AG04449 (cell line): ENCODE data around the gene BET1L.
"Not testable (repeated sequence)": the region's sequence is repeated elsewhere in the genome, so short reads cannot be mapped to it uniquely, and the experiment has no call there.

Experiments
- CTCF ChIA-PET: fragments of 350-600 bp; formaldehyde crosslinking; extraction: SDS; loops from one replicate; lab custom pipeline; 2021; ENCODE audit warnings: antibody characterized with exemption; lab: Yijun Ruan, JAX
- POLR2A ChIA-PET: fragments of 400-600, 350-600 bp; formaldehyde crosslinking; extraction: SDS; loops from one replicate; lab custom pipeline; 2020; ENCODE audit warnings: antibody characterized with exemption, inconsistent platforms; lab: Yijun Ruan, JAX
- DNase-seq: peaks from one replicate; pipeline ENCODE4 v3.0.0-alpha.2; 2010; ENCODE audit warnings: low read depth, low spot score
- H3K4me3 ChIP-seq: 2 replicates; pipeline ENCODE4 v1.5.1; 2011; ENCODE audit warnings: low read depth, mild to moderate bottlenecking, control low read depth, low read length

The BET1L gene

DNA sequence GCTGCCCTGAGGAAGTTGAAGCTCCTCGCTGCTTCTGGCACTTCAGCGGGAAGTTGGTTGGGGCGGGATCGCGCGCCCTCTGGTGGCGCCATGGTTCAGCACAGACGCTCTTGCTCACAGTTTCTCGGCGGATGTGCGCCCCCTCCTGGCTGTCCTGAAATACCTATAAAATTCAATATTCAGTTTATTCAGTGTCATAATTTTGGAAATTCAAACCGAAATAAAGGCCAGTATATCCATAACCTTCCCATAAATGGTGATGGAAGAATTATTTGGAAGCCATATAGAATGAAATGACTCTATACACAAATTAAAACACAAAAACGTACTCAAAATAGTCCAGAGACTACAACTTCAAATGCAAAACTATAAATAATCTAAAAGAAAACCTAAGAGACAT, 27.0 kb downstream of the BET1L start:
- H3K4me3 ChIP-seq, POLR2A ChIA-PET, CTCF ChIA-PET, DNase-seq: not testable (repeated sequence)
